ENCODE measurements around the gene THADA.

THADA gene

DNA sequence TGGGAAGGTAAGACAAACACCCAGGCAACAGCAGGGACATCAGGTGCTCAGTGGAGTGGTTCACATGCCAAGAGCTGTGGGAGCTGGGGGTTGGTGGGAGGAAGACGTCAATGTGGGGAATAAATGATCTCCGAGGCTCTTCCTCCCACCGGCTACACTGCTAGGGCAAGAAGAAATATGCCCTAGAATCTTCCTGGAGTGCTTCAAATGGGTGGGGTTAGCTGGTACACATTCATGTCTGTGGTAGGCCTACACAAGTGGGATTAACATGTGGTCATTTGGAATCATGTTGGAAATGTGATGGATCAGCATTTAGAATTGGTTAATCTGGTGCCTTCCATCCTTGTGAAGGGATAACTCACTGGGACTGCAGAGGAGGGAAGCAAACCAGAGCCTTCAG is 357.0 kb downstream of the THADA start:
- TF ChIP-seq, protein P1, sequence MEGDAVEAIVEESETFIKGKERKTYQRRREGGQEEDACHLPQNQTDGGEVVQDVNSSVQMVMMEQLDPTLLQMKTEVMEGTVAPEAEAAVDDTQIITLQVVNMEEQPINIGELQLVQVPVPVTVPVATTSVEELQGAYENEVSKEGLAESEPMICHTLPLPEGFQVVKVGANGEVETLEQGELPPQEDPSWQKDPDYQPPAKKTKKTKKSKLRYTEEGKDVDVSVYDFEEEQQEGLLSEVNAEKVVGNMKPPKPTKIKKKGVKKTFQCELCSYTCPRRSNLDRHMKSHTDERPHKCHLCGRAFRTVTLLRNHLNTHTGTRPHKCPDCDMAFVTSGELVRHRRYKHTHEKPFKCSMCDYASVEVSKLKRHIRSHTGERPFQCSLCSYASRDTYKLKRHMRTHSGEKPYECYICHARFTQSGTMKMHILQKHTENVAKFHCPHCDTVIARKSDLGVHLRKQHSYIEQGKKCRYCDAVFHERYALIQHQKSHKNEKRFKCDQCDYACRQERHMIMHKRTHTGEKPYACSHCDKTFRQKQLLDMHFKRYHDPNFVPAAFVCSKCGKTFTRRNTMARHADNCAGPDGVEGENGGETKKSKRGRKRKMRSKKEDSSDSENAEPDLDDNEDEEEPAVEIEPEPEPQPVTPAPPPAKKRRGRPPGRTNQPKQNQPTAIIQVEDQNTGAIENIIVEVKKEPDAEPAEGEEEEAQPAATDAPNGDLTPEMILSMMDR (IDR thresholded peaks at IDR 0.05; ENCODE audit: extremely low read depth, missing control alignments): no peak
- no peak for DNase-seq (ENCODE audit: low spot score)

DNA sequence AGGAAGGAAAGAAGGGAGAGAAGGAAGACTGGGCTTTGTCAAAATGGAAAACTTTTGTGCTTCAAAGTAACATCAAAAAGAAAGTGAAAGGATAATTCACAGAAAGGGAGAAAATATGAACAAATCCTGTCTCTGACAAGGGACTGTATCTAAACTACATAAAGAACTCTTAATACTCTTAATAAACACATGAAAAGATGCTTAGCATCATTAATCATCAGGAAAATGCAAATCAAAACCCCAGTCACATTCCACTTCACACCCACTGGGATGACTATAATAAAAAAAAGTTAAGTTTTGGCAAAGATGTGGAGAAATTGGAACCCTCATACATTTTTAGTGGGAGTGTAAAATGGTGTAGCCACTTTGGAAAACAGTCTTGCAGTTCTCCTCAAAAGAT is 357.7 kb downstream of the THADA start:
- TF ChIP-seq, protein P1 (IDR thresholded peaks at IDR 0.05; ENCODE audit: extremely low read depth, missing control alignments): no peak
- no peak for DNase-seq (ENCODE audit: low spot score)

DNA sequence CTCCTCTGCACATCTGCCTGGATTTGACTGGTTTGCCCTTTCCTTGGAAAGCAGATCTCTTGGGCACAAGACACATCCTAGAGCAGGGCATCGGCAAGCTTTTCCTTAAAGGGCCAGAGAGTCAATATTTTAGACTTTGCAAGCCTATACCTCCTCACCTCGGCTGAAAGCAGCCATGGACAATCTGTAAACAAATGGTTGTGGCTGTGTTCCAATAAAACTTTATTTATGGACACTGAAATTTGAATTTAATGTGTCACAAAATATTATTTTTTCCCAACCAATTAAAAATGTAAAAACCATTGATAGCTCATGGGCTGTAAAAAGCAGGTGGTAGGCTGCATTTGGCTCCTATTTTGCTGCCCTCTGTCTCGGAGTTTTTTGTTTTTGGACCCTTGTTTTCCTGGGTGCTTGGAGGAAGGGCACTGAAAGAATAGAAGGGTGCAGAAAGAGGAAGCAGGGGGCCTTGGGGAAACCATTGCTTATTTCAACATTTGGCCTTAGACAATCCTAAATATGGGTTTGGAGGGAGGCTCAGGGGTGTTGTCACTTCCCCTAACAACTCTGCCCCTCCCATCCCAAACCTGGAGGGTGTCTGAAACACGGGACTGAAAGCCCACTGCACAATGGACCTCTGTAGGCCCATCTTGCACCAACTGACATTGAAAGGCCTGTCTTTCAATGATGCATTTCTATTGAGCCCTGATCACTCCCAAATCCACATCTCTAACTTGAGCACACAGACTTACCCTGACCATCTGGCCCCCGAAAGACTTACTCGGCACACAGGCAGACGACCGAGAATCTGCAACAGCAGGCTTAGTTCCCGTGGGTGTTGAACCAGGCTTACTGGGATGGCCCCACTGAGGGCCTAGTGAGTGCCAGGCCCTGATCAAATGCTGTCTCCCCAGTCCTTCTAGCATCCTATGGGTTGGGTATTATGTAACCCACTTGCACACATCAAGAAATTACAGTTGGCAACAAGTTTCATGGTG is 362.3 kb downstream of the THADA start:
- TF ChIP-seq, protein P1 (IDR thresholded peaks at IDR 0.05; ENCODE audit: extremely low read depth, missing control alignments): no peak
- no peak for DNase-seq (ENCODE audit: low spot score)

DNA sequence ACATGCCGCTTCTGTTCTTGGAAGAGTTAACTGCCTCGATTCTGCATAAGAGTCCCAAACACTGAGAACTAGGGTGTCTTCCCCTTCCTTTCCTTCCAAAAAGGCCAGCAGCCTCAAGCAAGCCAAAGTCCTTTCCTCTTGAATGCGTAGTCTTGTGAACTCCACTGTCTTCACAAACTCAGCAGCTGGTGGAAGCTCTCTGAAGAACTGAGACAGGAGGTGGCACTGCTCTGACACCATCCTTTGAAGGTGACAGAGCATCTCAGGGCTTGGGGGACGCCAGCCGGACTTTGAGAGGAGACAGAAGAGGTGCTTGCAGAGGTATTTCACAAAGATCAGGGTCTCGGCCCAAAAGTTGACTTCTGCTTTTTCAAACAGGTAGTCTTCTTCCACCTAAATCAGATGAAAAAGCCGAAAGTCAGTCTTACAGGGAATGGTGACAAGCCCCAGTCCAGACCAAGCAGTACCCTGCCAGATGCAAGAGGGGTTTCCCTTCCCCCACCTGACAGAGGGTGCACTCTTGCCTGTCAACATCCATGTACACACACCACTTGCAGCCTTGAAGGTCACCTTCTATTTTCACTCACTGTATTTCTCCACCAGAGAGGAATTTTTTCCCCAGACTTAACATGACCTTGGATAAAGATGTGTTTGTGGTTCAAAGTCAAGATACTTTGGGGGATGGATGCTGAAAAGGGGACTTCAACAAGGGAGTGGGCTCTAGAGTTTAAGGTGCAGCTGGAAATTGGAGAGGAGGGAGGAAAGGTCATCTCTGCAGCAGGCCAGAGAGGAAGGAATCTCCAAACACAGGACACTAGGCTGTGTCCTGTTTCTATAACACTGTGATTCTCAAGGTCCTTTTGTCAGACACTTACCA is 364.6 kb downstream of the THADA start:
- no peak for DNase-seq (ENCODE audit: low spot score)
- TF ChIP-seq, protein P1 (IDR thresholded peaks at IDR 0.05; ENCODE audit: extremely low read depth, missing control alignments): no peak

DNA sequence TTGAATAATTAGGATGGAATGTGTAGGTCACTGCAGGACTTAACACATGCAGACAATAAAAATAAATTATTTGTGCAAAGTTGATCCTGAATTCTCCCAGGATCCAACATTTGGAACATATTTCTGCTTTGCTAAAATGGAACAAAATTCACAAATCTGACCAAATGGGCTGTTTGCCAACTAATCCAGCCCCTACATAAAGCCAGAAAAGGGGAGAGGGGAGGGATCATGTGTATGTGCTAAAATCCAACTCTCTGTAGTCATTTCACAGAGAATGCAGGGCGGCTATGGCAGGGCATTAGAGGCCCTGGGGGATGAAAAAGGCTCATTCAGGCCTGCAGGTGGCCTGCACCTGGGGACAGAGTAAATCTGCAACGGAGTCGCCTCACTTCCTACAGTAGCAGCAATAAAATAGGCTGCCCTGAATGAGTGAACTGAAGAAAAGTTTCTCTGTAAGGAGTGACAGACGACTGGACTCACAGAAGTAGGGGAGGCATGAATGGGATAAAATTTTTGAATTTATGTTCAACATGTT is 365.4 kb downstream of the THADA start:
- TF ChIP-seq, protein P1 (IDR thresholded peaks at IDR 0.05; ENCODE audit: extremely low read depth, missing control alignments): no peak
- no peak for DNase-seq (ENCODE audit: low spot score)

DNA sequence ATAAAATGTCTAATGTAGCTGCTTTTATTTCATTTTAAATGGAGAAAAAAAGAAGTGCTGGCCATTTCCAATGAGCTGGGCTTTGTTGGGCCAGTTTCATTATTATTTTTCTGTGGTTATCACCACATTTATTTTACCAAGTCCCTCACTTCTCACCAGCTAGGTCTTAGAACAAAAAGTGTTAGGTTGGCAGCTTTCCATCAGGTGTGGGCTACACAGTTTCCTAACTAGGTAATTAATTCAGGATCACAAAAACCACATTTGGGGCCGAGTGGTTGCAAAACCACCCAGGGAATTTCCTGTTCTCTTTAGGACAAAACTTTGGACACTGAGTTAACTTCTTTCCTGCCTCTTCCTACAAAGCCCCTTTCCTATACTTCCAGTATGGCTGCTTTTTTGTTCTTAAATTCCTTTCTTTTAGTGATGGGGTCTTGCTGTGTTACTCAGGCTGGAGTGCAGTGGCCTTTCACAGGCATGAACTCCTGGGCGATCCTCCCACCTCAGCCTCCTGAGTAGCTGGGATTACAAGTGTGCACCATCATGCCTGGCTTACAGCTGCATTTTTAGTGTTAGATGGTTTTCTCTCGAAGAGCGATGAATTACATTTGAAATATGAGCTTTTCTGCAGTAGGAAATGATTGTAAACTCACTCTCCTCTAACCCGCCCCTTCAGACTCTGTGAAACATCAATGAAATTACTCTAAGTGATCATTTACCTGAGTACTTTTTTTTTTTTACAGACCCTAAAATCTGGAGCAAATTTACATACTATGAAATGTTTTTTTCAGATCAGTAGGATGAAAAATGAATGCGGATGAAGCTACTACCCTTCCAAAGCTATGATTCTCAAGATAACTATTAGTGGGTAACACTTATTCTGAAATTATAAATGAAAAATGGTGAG is 366.8 kb downstream of the THADA start:
- no peak for DNase-seq (ENCODE audit: low spot score)
- TF ChIP-seq, protein P1 (IDR thresholded peaks at IDR 0.05; ENCODE audit: extremely low read depth, missing control alignments): no peak
